GM19463 (cell line): ENCODE data around the gene ZRANB1.
A peak's percentile ranks its signal among the peaks of the same experiment; 100 is the strongest.
"Not testable (repeated sequence)": the region's sequence is repeated elsewhere in the genome, so short reads cannot be mapped to it uniquely, and the experiment has no call there.

ENCODE experiments used
- ATAC-seq: cut with Tn5 transposase; IDR thresholded peaks from one replicate; pipeline ENCODE4 v1.9.1; 2021; ENCODE audit warnings: mild to moderate bottlenecking, moderate library complexity; ENCODE audit not compliant: unreplicated experiment

The ZRANB1 gene

GRCh38 chr10:124941823-124942222 lies at the start of gene ZRANB1:
Gene ZRANB1, plus strand, starts transcription at chr10:124942123. Its CDS starts 371 bp downstream, at chr10:124942494.
- ATAC-seq: no peak

DNA sequence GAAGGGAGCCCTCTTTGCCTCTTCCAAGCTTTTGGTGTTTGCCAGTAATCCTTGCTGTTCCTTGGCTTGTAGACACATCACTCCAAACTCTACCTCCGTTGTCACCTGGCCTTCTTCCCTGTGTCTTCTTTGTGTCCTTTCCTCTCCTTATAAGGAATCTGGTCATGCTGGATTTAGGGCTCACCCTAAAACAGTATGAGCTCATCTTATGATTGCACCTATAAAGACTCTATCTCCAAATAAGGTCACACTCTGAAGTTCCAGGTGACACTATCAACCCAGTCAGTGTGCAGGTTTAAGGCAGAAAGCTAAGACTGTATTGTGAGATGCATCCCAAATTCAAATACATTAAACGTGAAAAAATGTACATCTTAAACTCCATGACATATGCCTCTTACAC lies 49.0 kb upstream of the ZRANB1 start:
- no peak for ATAC-seq

- ATAC-seq: no peak
Measured at GRCh38 chr10:124894569-124895215, 47.2 kb upstream of the ZRANB1 start.

DNA sequence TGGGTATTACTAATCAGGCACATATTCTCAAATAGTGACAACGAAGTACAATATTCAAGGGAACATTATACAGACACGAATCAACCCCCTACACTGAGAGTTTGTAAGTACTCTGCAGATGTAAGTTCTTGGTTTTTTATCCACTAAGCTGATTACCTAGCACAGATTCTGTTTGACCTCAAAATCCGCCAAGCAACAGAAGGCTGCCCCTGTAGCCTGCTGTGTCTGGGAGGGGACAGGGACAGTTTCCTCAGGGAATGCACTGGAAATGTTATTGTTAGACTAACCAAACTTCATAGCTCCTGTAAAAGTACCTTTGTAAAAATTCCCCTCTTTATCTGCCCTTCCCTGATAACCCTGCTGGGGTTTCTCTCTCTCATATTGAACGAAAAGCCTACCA lies 45.2 kb upstream of the ZRANB1 start:
- no peak for ATAC-seq

- ATAC-seq: no peak
Measured at GRCh38 chr10:124898471-124898870, 43.5 kb upstream of the ZRANB1 start.

DNA sequence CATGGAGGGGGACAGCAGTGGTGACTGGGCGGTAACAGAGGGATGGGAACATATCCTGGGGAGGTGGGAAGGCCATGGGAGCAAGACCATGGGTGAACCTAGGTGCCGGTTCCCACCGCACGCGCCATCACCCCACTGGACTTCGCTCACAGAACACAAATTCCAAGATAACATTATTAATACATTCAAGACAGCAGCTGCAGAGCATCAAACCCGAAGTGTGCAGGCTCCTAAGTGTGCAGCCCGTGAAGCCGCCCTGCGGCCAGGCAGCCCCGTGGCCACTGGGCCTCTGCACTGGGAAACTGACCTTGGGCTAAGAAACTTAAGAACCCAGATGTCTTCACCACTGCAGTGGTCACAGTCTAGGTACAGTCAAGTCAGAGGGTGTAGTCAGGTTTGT lies 42.8 kb upstream of the ZRANB1 start:
- no peak for ATAC-seq

GRCh38 chr10:124902462-124902861 lies 39.5 kb upstream of the ZRANB1 start:
- ATAC-seq: no peak

GRCh38 chr10:124903111-124903510 lies 38.8 kb upstream of the ZRANB1 start:
- ATAC-seq: no peak

GRCh38 chr10:124904796-124905195 lies 37.1 kb upstream of the ZRANB1 start:
- no peak for ATAC-seq

DNA sequence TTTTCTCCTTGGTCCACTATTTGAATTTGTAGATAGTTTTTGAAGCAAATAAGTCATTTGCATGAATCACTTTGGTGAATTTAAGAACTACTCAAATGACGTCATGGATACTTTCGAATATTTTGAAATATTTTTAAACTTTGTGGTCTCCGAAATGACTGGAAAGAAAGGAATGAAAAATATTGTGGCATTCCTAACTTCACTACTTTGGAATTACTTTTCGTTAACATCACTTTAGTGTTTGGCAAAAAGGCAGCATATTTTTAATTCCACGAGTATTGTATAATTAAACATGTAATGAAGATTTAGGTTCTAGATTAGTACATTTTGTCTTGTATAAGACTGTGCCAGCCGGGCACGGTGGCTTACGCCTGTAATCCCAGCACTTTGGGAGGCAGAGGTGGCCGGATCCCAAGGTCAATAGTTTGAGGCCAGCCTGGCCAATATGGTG lies 35.3 kb upstream of the ZRANB1 start:
- no peak for ATAC-seq

DNA sequence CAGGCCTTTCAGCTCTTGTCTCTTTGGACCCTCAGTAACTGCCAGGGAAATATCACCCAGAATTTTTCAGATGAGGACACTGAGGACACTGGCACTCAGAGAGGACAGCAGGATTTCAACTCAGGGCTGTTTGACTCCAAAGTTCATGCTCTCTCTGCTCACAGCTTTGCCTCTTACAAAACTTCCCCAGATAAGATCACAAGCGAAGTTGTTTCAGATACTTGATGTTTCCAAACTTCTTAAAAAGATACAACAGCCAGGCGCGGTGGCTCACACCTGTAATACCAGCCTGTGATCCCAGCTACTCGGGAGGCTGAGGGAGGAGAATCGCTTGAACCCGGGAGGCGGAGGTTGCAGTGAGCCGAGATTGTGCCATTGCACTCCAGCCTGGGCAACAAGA lies 32.4 kb upstream of the ZRANB1 start:
- no peak for ATAC-seq

DNA sequence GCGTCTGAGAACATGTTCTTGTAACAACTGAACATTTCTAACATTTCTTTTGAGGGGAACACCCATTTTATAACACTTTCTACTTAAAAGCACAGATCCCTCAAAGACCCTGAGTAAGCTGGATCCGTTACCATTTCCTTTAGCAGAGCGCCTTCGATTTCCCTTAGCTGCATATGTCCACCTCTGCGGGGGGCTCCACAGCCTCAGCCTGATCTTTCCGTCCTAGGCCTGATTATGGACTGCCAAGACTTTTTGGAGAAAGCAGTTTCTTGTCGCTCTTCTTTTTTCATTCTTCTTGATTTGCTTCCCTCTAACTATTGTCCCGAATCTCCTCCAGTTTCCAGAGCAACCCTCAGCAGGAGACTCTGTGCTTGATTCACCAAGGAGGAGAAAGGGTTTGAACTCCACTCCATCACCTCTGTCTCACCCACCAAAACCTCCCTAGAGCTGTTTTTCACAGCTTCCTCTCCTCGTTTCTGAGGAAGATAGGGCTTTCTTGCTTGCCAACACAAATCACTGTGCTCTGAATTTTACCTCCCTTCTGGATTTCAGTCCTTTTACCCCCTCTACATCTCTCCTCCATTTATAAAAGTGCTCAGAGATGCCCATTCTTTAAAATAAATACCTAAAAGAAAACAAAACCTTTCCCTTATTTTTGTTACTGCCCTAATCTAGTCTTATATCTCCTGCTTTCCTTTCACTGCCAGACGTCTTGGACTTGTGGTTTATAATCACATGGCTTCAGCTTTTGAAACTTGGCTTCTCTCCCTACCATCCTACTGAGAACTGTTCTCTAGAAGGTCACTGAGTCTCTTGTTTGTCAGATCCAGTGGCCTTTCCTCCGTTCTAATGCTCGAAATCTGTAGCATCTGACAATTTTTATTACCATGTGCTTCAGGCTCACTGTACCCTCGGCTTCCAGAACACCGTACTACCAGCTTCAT lies 30.5 kb upstream of the ZRANB1 start:
- no peak for ATAC-seq

DNA sequence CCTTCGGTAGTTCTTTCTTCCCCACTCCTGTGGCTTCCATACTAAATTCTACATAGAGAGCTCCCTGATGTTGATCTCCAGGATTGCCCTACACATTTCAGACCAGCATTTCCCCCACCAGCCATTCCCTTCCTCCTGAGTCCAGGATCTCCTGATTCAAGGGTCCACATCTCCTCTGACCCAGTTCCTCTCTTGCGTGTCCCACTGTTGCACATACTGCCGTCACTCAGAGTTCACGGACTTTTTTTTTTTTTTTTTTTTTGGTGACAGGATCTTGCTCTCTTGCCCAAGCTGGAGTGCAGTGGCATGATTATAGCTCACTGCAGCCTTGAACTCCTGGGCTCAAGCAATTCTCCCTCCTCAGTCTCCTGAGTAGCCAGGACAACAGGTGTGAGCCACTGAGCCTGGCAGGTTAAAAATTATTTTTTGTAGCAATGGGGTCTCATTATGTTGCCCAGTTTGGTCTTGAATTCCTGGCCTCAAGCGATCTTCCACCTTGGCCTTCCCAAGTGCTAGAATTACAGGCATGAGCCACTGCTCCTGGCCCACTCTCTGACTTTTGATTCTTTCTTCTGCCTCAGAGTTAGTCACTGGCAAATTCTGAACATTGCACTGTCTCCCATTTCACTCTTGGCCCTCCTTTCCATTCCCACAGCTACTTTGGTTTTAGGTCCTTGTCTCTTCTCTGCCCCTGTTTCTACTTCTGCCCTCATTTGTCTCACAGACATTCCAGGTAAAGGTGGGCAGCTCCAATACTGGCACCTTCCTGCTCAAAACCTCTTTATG lies 29.6 kb upstream of the ZRANB1 start:
- no peak for ATAC-seq

GRCh38 chr10:124913167-124913566 lies 28.8 kb upstream of the ZRANB1 start:
- no peak for ATAC-seq

- ATAC-seq: not testable (repeated sequence)
Measured at GRCh38 chr10:124914398-124914797, 27.5 kb upstream of the ZRANB1 start.

GRCh38 chr10:124916098-124916584 lies 25.8 kb upstream of the ZRANB1 start:
- no peak for ATAC-seq

DNA sequence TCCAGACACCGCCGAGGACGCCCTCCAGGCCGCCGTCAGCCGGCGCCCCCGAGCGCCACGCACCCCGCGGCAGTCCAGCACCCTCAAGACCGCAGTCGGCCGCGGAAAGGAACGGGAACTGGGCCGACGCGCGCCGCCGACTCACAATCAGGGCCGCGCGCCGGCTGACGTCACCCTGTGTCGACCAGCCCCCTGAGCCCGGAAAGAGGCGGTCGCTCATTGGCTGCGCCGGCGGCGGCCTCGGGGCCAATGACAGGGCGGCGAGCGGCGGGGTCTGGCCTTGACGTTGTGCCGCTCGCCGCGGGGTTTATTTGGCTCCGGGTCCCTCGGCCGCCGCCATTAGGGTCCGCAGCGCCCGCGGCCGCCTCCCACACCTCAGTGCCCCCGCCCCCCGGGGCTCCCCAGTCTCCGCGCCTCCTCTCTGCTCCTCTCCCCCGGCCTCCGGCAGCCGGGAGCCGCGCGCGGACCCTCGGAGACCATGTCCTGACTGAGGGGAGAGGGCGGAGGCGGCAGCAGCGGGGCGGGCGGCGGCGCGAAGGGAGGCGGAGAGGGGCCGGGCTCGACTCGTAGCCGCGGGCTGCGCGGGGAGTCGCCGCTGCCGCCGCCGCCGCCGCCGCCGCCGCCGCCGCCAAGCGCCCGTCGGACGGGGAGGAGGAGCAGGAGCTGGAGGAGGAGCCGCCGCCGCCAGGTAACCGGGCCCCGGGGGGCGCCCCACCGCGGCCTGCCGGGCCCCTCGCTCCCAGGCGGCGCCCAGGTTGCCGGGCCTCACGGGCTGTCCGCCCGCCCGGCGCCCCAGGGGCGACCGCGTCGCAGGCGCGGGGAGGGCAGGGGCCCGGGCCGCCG lies 25.1 kb upstream of the ZRANB1 start:
- ATAC-seq: peak; percentile 98

- peak; percentile 0 for ATAC-seq
Measured at GRCh38 chr10:124917428-124918190, 24.3 kb upstream of the ZRANB1 start.

DNA sequence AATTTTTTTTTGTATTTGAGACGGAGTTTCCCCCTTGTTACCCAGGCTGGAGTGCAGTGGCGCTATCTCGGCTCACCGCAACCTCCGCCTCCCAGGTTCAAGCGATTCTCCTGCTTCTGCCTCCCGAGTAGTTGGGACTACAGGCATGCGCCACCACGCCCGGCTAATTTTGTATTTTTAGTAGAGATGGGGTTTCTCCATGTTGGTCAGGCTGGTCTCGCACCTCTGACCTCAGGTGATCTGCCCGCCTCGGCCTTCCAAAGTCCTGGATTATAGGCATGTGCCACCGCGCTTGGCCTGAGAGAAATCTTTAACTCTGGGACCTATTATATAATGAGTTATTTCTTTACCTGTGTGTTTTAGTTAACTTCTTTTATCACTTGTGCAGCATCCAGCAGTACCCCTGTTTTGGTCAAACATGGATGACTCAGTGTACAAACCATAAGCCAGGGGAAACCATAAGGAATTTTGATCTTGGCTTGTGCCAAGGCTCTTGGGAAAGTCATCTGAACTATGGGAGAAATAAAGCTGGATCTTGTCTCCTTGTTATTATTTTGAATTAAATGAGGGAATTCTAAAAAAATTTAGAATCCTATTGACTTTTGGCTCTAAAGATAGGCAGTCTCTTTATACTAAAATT lies 23.6 kb upstream of the ZRANB1 start:
- no peak for ATAC-seq
